SU-DHL-6 (cell line): Measurements from ENCODE around the gene NAV2.

Experiments used
- H2AFZ ChIP-seq: fragments of 200-600 bp; sonication (generic); 2 replicates; pipeline ENCODE4 v1.6.1; 2014; ENCODE audit warnings: low read depth, mild to moderate bottlenecking, moderate library complexity, mixed read lengths, antibody characterized with exemption, low read length; ENCODE audit not compliant: severe bottlenecking
- H3F3A ChIP-seq: fragments of 200-600 bp; shearing (Covaris generic); 2 replicates; pipeline ENCODE4 v1.6.0; 2016; ENCODE audit warnings: antibody characterized with exemption, mild to moderate bottlenecking; ENCODE audit not compliant: insufficient read depth
- H3K27ac ChIP-seq: fragments of 200-600 bp; sonication (generic); 2 replicates; pipeline ENCODE4 v1.5.1; 2016; ENCODE audit warnings: low read depth, mild to moderate bottlenecking, low read length, moderate library complexity, mixed read lengths
- H3K27me3 ChIP-seq: fragments of 200-600 bp; sonication (generic), shearing (Covaris generic); 2 replicates; pipeline ENCODE4 v1.6.0; 2014; ENCODE audit warnings: mild to moderate bottlenecking, low read length
- H3K36me3 ChIP-seq: fragments of 200-600 bp; sonication (generic); 2 replicates; pipeline ENCODE4 v1.6.1; 2014; ENCODE audit warnings: mild to moderate bottlenecking, low read length, mixed read lengths
- H3K4me2 ChIP-seq: fragments of 300-600, 200-600 bp; shearing (Covaris generic), sonication (generic); 2 replicates; pipeline ENCODE4 v1.6.0; 2014; ENCODE audit warnings: low read length, low read depth, mild to moderate bottlenecking; ENCODE audit not compliant: poor library complexity, severe bottlenecking
- H3K4me3 ChIP-seq: fragments of 200-600 bp; sonication (generic); 2 replicates; pipeline ENCODE4 v1.5.1; 2014; ENCODE audit warnings: antibody characterized with exemption, low read length, mild to moderate bottlenecking, mixed read lengths; ENCODE audit not compliant: insufficient read depth, poor library complexity, severe bottlenecking
- H3K79me2 ChIP-seq: fragments of 200-600 bp; sonication (generic); 2 replicates; pipeline ENCODE4 v1.6.1; 2014; ENCODE audit warnings: mild to moderate bottlenecking, low read length, moderate library complexity; ENCODE audit not compliant: insufficient read depth
- H3K9ac ChIP-seq: fragments of 200-600 bp; sonication (generic); 2 replicates; pipeline ENCODE4 v1.7.0; 2014; ENCODE audit warnings: mild to moderate bottlenecking, low read length
- H3K9me2 ChIP-seq: fragments of 200-600 bp; sonication (generic); replicated peaks from 2 replicates; pipeline ENCODE4 v1.6.1; 2014; ENCODE audit warnings: low read length; ENCODE audit not compliant: insufficient read depth
- H3K9me3 ChIP-seq: fragments of 200-600 bp; sonication (generic); 2 replicates; pipeline ENCODE4 v1.6.1; 2014; ENCODE audit warnings: low read length, mixed read lengths; ENCODE audit not compliant: insufficient read depth
- H4K20me1 ChIP-seq: fragments of 200-600 bp; sonication (generic); 2 replicates; pipeline ENCODE4 v1.6.1; 2014; ENCODE audit warnings: low read depth, mild to moderate bottlenecking, antibody characterized with exemption, low read length, moderate library complexity, mixed read lengths
- EZH2phosphoT487 ChIP-seq: fragments of 200-600 bp; sonication (generic), shearing (Covaris generic); conservative IDR thresholded peaks from 2 replicates; pipeline ENCODE4 v1.6.1; 2018; ENCODE audit warnings: mild to moderate bottlenecking, antibody characterized with exemption, low read length, moderate library complexity, mixed read lengths
- TF ChIP-seq, protein P1 (sequence below): fragments of 200-600 bp; sonication (generic); IDR thresholded peaks from one replicate; pipeline ENCODE4 v1.5.1; 2017; ENCODE audit warnings: antibody characterized with exemption, mild to moderate bottlenecking, low read length, moderate library complexity; ENCODE audit not compliant: insufficient read depth, poor library complexity, severe bottlenecking

The NAV2 gene

DNA sequence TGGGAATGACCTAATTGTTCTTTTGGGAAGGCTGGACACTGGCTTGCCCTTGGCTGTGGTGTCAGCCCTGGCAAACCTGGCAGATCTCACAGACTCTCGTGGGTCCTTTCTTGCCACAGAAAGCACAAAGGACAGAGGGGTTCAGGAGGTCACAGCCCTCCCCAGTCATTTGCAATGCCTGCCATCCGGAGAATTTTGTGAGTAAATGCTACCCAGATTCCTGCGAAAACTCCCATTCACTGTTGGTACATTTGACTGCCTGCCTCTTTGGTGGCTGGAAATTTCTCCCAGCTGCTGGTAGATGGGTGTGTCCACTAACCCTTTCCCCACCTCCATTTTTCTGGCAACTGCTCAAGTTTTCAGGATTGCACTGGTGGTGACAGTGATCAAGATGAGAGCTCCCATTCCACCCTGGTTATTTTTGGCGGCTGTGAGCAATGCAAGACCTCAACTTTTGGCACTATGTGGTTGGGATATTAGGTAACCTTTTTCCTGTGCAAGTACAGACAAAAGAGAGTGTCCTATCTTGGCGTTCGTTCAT, 155.7 kb downstream of the NAV2 start:
- no peak overlapping the region for H3K9ac ChIP-seq
- TF ChIP-seq, protein P1, sequence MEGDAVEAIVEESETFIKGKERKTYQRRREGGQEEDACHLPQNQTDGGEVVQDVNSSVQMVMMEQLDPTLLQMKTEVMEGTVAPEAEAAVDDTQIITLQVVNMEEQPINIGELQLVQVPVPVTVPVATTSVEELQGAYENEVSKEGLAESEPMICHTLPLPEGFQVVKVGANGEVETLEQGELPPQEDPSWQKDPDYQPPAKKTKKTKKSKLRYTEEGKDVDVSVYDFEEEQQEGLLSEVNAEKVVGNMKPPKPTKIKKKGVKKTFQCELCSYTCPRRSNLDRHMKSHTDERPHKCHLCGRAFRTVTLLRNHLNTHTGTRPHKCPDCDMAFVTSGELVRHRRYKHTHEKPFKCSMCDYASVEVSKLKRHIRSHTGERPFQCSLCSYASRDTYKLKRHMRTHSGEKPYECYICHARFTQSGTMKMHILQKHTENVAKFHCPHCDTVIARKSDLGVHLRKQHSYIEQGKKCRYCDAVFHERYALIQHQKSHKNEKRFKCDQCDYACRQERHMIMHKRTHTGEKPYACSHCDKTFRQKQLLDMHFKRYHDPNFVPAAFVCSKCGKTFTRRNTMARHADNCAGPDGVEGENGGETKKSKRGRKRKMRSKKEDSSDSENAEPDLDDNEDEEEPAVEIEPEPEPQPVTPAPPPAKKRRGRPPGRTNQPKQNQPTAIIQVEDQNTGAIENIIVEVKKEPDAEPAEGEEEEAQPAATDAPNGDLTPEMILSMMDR, result no peak
- no peak for TF ChIP-seq EZH2phosphoT487
- H4K20me1 ChIP-seq, result no peaks in the 10 kb centered on the region
- no peak overlapping the region for H3K27ac ChIP-seq
- no peaks in the 10 kb centered on the region for H3F3A ChIP-seq
- H3K4me2 ChIP-seq, result no peak overlapping the region
- H2AFZ ChIP-seq, result no peak overlapping the region
- H3K9me2 ChIP-seq, result no peaks in the 10 kb centered on the region
- no peak overlapping the region for H3K4me3 ChIP-seq
- H3K79me2 ChIP-seq, result no peaks in the 10 kb centered on the region
- no peaks in the 10 kb centered on the region for H3K27me3 ChIP-seq
- no peaks in the 10 kb centered on the region for H3K9me3 ChIP-seq
- no peaks in the 10 kb centered on the region for H3K36me3 ChIP-seq

DNA sequence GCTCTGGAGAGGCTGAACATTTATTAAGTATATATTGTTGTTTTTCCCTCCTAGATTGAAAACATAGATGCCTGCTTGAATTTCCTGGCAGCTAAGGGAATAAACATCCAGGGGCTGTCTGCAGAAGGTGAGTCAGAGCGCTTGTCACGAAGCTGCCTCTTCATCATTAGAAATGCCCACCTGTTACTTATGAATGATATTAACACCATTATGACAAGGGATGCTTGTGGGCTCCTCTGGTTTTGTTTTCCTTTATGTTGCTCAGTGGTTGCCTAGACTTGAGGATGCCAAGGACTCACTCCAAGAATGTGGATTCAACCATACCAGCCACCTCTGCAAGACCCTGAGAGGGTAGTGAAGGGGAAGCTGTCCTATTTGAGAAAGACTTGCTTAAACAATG, 156.2 kb downstream of the NAV2 start:
- no peaks in the 10 kb centered on the region for H4K20me1 ChIP-seq

DNA sequence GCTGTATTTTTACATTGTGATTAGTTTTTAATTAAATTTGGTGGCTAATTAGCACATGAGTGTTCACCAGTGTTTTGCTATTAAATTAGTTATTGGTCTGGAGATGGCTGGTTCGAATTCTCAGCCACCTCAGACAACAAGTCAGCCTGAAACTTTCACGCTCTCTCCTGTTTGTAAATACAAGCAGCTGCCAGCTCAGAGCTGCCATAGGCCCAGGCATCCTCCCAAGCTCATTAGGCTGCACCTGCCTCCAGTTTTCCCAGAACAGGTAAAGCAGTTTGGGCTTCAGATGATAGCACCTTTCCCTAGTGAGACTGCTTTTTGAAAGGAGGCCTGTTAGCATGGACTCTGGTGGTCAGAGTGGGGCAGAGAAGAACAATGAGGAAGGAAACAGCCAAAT, 156.8 kb downstream of the NAV2 start:
- Histone ChIP-seq H3K79me2 (no peaks in the 10 kb centered on the region), H3K4me3 (no peak overlapping the region), H3K9me3 (no peaks in the 10 kb centered on the region), H3F3A (no peaks in the 10 kb centered on the region), H4K20me1 (no peaks in the 10 kb centered on the region), H3K27ac (no peak overlapping the region), H3K9ac (no peak overlapping the region), H3K36me3 (no peaks in the 10 kb centered on the region), H3K4me2 (no peak overlapping the region), H3K9me2 (no peaks in the 10 kb centered on the region), H2AFZ (no peak overlapping the region), H3K27me3 (no peaks in the 10 kb centered on the region)
- TF ChIP-seq, protein P1, result no peak
- TF ChIP-seq EZH2phosphoT487, result no peak

More for the DNA sequence above, 156.2 kb downstream of the NAV2 start:
- TF ChIP-seq, protein P1, result no peak
- no peak for TF ChIP-seq EZH2phosphoT487
- Histone ChIP-seq H3K9me3 (no peaks in the 10 kb centered on the region), H3K9ac (no peak overlapping the region), H3K27me3 (no peaks in the 10 kb centered on the region), H3K4me3 (no peak overlapping the region), H3K79me2 (no peaks in the 10 kb centered on the region), H3K9me2 (no peaks in the 10 kb centered on the region), H3K36me3 (no peaks in the 10 kb centered on the region), H3K27ac (no peak overlapping the region), H2AFZ (no peak overlapping the region), H3K4me2 (no peak overlapping the region), H3F3A (no peaks in the 10 kb centered on the region)
